Measurements from ENCODE around the gene FLII. TPM values are rescaled to one million over a fixed set of nuclear protein-coding genes. Genes with fewer than 3 reads are reported as not detected.
A peak's percentile ranks its signal among the peaks of the same experiment; 100 is the strongest.

FLII gene
- total RNA-seq, 1 experiment from 2014 or later: 430 TPM

GRCh38 chr17:18267366-18267765 lies 8.8 kb upstream of the FLII start:
- no peak overlapping the region for H3K4me3 ChIP-seq
- POLR2A ChIA-PET (ENCODE audit: unreplicated experiment): no interaction called here
- CTCF ChIA-PET: interaction anchor here (0.7 kb wide), 1 partner anchor 25 kb away, joined by 5 read pairs; no protein-coding TSS in a partner anchor
- peak overlapping the region; percentile 60; the same call in 1 of the 2 replicates for H3K27ac ChIP-seq
- peaks cover 18% of the 10 kb centered on the region for H3K4me1 ChIP-seq (replicated peaks; ENCODE audit: insufficient read depth)
- H3K27me3 ChIP-seq (ENCODE audit: insufficient read depth, low read depth): no peaks in the 10 kb centered on the region
- no peaks in the 10 kb centered on the region for H3K9me2 ChIP-seq (ENCODE audit: insufficient read depth)
- no peak for DNase-seq
- H4K20me1 ChIP-seq (ENCODE audit: insufficient read depth): peaks cover 5% of the 10 kb centered on the region; the same call in 1 of the 2 replicates
- no peak overlapping the region for H3K4me2 ChIP-seq
- no peak for TF ChIP-seq CTCF (conservative IDR thresholded peaks at IDR 0.05)
- TF ChIP-seq EZH2 (IDR thresholded peaks at IDR 0.05; ENCODE audit: low read depth): no peak
- no peak overlapping the region for H2AFZ ChIP-seq
- H3K9me3 ChIP-seq (ENCODE audit: insufficient read depth, low read depth): no peaks in the 10 kb centered on the region
- intact Hi-C loops (cut with micrococcal nuclease; ENCODE audit: unreplicated experiment): no loop called here
- H3F3A ChIP-seq (ENCODE audit: insufficient read depth, low read depth): peaks cover 39% of the 10 kb centered on the region
- no peaks in the 10 kb centered on the region for H3K36me3 ChIP-seq (ENCODE audit: low read depth)
- H3K79me2 ChIP-seq (ENCODE audit: low read depth): peaks cover 14% of the 10 kb centered on the region
- BruUV-seq (replicated peaks): no TSS peak

- BruUV-seq (replicated peaks): no TSS peak
- no peak for DNase-seq
- intact Hi-C loops (cut with micrococcal nuclease; ENCODE audit: unreplicated experiment): no loop called here
- CTCF ChIA-PET: no interaction called here
- Histone ChIP-seq H3K4me1 (replicated peaks; ENCODE audit: insufficient read depth) (peaks cover 39% of the 10 kb centered on the region), H3K36me3 (ENCODE audit: low read depth) (no peaks in the 10 kb centered on the region), H4K20me1 (ENCODE audit: insufficient read depth) (peaks cover 15% of the 10 kb centered on the region), H3K4me2 (no peak overlapping the region), H3K79me2 (ENCODE audit: low read depth) (peaks cover 24% of the 10 kb centered on the region), H3K4me3 (no peak overlapping the region), H3F3A (ENCODE audit: insufficient read depth, low read depth) (peaks cover 44% of the 10 kb centered on the region), H3K9me3 (ENCODE audit: insufficient read depth, low read depth) (no peaks in the 10 kb centered on the region), H2AFZ (no peak overlapping the region), H3K9me2 (ENCODE audit: insufficient read depth) (no peaks in the 10 kb centered on the region), H3K27me3 (ENCODE audit: insufficient read depth, low read depth) (no peaks in the 10 kb centered on the region), H3K27ac (no peak overlapping the region)
- POLR2A ChIA-PET (ENCODE audit: unreplicated experiment): no interaction called here
- TF ChIP-seq EZH2 (IDR thresholded peaks at IDR 0.05; ENCODE audit: low read depth) (no peak), CTCF (conservative IDR thresholded peaks at IDR 0.05) (no peak)
These were observed 5.5 kb upstream of the FLII start for GRCh38 chr17:18263885-18264682.

GRCh38 chr17:18262641-18263040 lies 4.1 kb upstream of the FLII start:
- no peaks in the 10 kb centered on the region for H3K36me3 ChIP-seq (ENCODE audit: low read depth)
- TF ChIP-seq EZH2 (IDR thresholded peaks at IDR 0.05; ENCODE audit: low read depth) (no peak), CTCF (conservative IDR thresholded peaks at IDR 0.05) (no peak)
- H3K79me2 ChIP-seq (ENCODE audit: low read depth): peaks cover 30% of the 10 kb centered on the region
- POLR2A ChIA-PET (ENCODE audit: unreplicated experiment): interaction anchor here (0.7 kb wide), 1 partner anchor 15 kb away, joined by 3 read pairs; no protein-coding TSS in a partner anchor
- H3K4me2 ChIP-seq: peak overlapping the region; percentile 98
- no peaks in the 10 kb centered on the region for H3K9me2 ChIP-seq (ENCODE audit: insufficient read depth)
- no peak overlapping the region for H3K27ac ChIP-seq
- peaks cover 45% of the 10 kb centered on the region for H3F3A ChIP-seq (ENCODE audit: insufficient read depth, low read depth)
- no peak overlapping the region for H2AFZ ChIP-seq
- H3K4me1 ChIP-seq (replicated peaks; ENCODE audit: insufficient read depth): peaks cover 32% of the 10 kb centered on the region
- DNase-seq: no peak
- CTCF ChIA-PET: no interaction called here
- H3K9me3 ChIP-seq (ENCODE audit: insufficient read depth, low read depth): no peaks in the 10 kb centered on the region
- H3K4me3 ChIP-seq: no peak overlapping the region
- no TSS peak for BruUV-seq (replicated peaks)
- no peaks in the 10 kb centered on the region for H3K27me3 ChIP-seq (ENCODE audit: insufficient read depth, low read depth)
- peaks cover 15% of the 10 kb centered on the region for H4K20me1 ChIP-seq (ENCODE audit: insufficient read depth)
- intact Hi-C loops (cut with micrococcal nuclease; ENCODE audit: unreplicated experiment): no loop called here
